Osteoblast (primary cell): ENCODE data around the gene EXOC4. TPM values are rescaled to one million over a fixed set of nuclear protein-coding genes. Genes with fewer than 3 reads are reported as not detected.

Source experiments
- DNase-seq: peaks from one replicate; pipeline ENCODE4 v3.0.0; 2011; ENCODE audit warnings: low spot score, mixed read lengths; ENCODE audit not compliant: insufficient read length; ENCODE audit errors: missing footprints
- H2AFZ ChIP-seq: 2 replicates; pipeline ENCODE4 v1.6.0; 2011; ENCODE audit warnings: mild to moderate bottlenecking, low read length
- H3K27ac ChIP-seq: 2 replicates; pipeline ENCODE4 v1.5.1; 2011; ENCODE audit warnings: mild to moderate bottlenecking, low read depth, low read length, moderate library complexity
- H3K27me3 ChIP-seq: 2 replicates; pipeline ENCODE4 v1.6.0; 2012; ENCODE audit warnings: mild to moderate bottlenecking, control low read depth, inconsistent platforms, low read length, moderate library complexity; ENCODE audit not compliant: insufficient read depth
- H3K36me3 ChIP-seq: 2 replicates; pipeline ENCODE4 v1.5.1; 2011; ENCODE audit warnings: mild to moderate bottlenecking, low read length, control low read depth, moderate library complexity; ENCODE audit not compliant: insufficient read depth
- H3K4me1 ChIP-seq: 2 replicates; pipeline ENCODE4 v1.5.1; 2011; ENCODE audit warnings: mild to moderate bottlenecking, low read length, control low read depth, moderate library complexity; ENCODE audit not compliant: insufficient read depth
- H3K4me2 ChIP-seq: 2 replicates; pipeline ENCODE4 v1.6.0; 2011; ENCODE audit warnings: mild to moderate bottlenecking, low read length; ENCODE audit not compliant: insufficient read depth
- H3K4me3 ChIP-seq: fragments of 200-600 bp; sonication (generic); 3 replicates; pipeline ENCODE4 v1.5.1; 2012; ENCODE audit warnings: mild to moderate bottlenecking, low read length, inconsistent platforms; ENCODE audit not compliant: insufficient read depth
- H3K79me2 ChIP-seq: 2 replicates; pipeline ENCODE4 v1.6.0; 2012; ENCODE audit warnings: mild to moderate bottlenecking, low read length, control low read depth, inconsistent platforms; ENCODE audit not compliant: insufficient read depth
- H3K9me3 ChIP-seq: 2 replicates; pipeline ENCODE4 v1.5.1; 2011; ENCODE audit warnings: low read depth, low read length, control low read depth
- H4K20me1 ChIP-seq: 2 replicates; pipeline ENCODE4 v1.6.0; 2012; ENCODE audit warnings: mild to moderate bottlenecking, low read length, control low read depth; ENCODE audit not compliant: insufficient read depth
- CTCF ChIP-seq: IDR thresholded peaks from 2 replicates; pipeline ENCODE4 v1.5.1; 2011; ENCODE audit warnings: mild to moderate bottlenecking, low read depth, low read length, moderate library complexity; ENCODE audit errors: extremely low read depth
- total RNA-seq: library from RNA; depleted of rRNA; stranded (reverse); fragments of >200 nt; gene quantifications from 2 replicates; pipeline ENCODE4 v1.2.3, GENCODE V29; 2012

Gene EXOC4
- total RNA-seq, 1 donor: 134 TPM

- Histone ChIP-seq H3K9me3 (no peaks in the 10 kb centered on the region), H4K20me1 (peaks cover 8% of the 10 kb centered on the region), H3K27me3 (no peaks in the 10 kb centered on the region), H2AFZ (no peak overlapping the region), H3K27ac (no peak overlapping the region), H3K36me3 (no peaks in the 10 kb centered on the region), H3K4me1 (no peaks in the 10 kb centered on the region), H3K4me3 (no peak overlapping the region), H3K79me2 (peaks cover 3% of the 10 kb centered on the region), H3K4me2 (no peak overlapping the region)
- DNase-seq: no peak
- no peak for TF ChIP-seq CTCF
Measured at GRCh38 chr7:133412942-133413341, 160.1 kb downstream of the EXOC4 start.

GRCh38 chr7:133419041-133419440 is 166.2 kb downstream of the EXOC4 start:
- Histone ChIP-seq H3K79me2 (peaks cover 3% of the 10 kb centered on the region), H3K4me2 (no peak overlapping the region), H4K20me1 (peaks cover 14% of the 10 kb centered on the region), H3K9me3 (no peaks in the 10 kb centered on the region), H3K27me3 (no peaks in the 10 kb centered on the region), H2AFZ (no peak overlapping the region), H3K36me3 (no peaks in the 10 kb centered on the region), H3K4me3 (no peak overlapping the region), H3K4me1 (no peaks in the 10 kb centered on the region), H3K27ac (no peak overlapping the region)
- no peak for DNase-seq
- no peak for TF ChIP-seq CTCF

- Histone ChIP-seq H3K9me3 (no peaks in the 10 kb centered on the region), H3K4me3 (no peak overlapping the region), H3K36me3 (no peaks in the 10 kb centered on the region), H3K27me3 (no peaks in the 10 kb centered on the region), H3K27ac (no peak overlapping the region), H3K79me2 (peaks cover 3% of the 10 kb centered on the region), H3K4me2 (no peak overlapping the region), H3K4me1 (no peaks in the 10 kb centered on the region), H4K20me1 (peaks cover 7% of the 10 kb centered on the region), H2AFZ (no peak overlapping the region)
- DNase-seq: no peak
- no peak for TF ChIP-seq CTCF
Measured at GRCh38 chr7:133423618-133424017, 170.7 kb downstream of the EXOC4 start.

GRCh38 chr7:133428326-133428725 is 175.4 kb downstream of the EXOC4 start:
- H3K36me3 ChIP-seq: no peaks in the 10 kb centered on the region
- no peak for DNase-seq

More at GRCh38 chr7:133428326-133428725, 175.4 kb downstream of the EXOC4 start:
- TF ChIP-seq CTCF: no peak
- Histone ChIP-seq H3K79me2 (no peaks in the 10 kb centered on the region), H4K20me1 (no peaks in the 10 kb centered on the region), H3K27me3 (no peaks in the 10 kb centered on the region), H3K9me3 (no peaks in the 10 kb centered on the region), H3K4me1 (no peaks in the 10 kb centered on the region), H3K4me3 (no peak overlapping the region), H3K4me2 (no peak overlapping the region), H2AFZ (no peak overlapping the region), H3K27ac (no peak overlapping the region)
